ENCODE data around the gene CLEC17A. TPM values are rescaled to one million over a fixed set of nuclear protein-coding genes. Genes with fewer than 3 reads are reported as not detected.
"Not testable (repeated sequence)": the region's sequence is repeated elsewhere in the genome, so short reads cannot be mapped to it uniquely, and the experiment has no call there.

The CLEC17A gene
- total RNA-seq, 1 experiment from 2014 or later, result 0.04 TPM

- H3K9me3 ChIP-seq (replicated peaks); DNase-seq; H3K27me3 ChIP-seq; H3K4me1 ChIP-seq; H3K4me3 ChIP-seq; H3K27ac ChIP-seq; H3K36me3 ChIP-seq: not testable (repeated sequence)
Measured at GRCh38 chr19:14585187-14585586, 2.3 kb downstream of the CLEC17A start.

- H3K9me3 ChIP-seq (replicated peaks); H3K4me3 ChIP-seq; DNase-seq; H3K27me3 ChIP-seq; H3K4me1 ChIP-seq; H3K27ac ChIP-seq; H3K36me3 ChIP-seq: not testable (repeated sequence)
Measured at GRCh38 chr19:14589433-14589832, 6.5 kb downstream of the CLEC17A start.

- Histone ChIP-seq H3K27ac (no peak overlapping the region), H3K36me3 (no peaks in the 10 kb centered on the region), H3K4me3 (no peak overlapping the region), H3K27me3 (no peaks in the 10 kb centered on the region), H3K4me1 (no peaks in the 10 kb centered on the region), H3K9me3 (replicated peaks) (peaks cover 6% of the 10 kb centered on the region)
- no peak for DNase-seq
Measured at GRCh38 chr19:14595558-14595957, 12.7 kb downstream of the CLEC17A start.

GRCh38 chr19:14599548-14600147 lies 16.8 kb downstream of the CLEC17A start:
- no peak overlapping the region for H3K4me3 ChIP-seq

GRCh38 chr19:14603990-14604387 lies 21.1 kb downstream of the CLEC17A start:
- H3K36me3 ChIP-seq, result no peaks in the 10 kb centered on the region
- no peaks in the 10 kb centered on the region for H3K4me1 ChIP-seq

More at GRCh38 chr19:14599548-14600147, 16.8 kb downstream of the CLEC17A start:
- no peaks in the 10 kb centered on the region for H3K36me3 ChIP-seq
- H3K27me3 ChIP-seq, result no peaks in the 10 kb centered on the region
- H3K9me3 ChIP-seq (replicated peaks), result peaks cover 6% of the 10 kb centered on the region
- DNase-seq, result no peak
- H3K4me1 ChIP-seq, result no peaks in the 10 kb centered on the region
- no peak overlapping the region for H3K27ac ChIP-seq

GRCh38 chr19:14606627-14607026 lies 23.7 kb downstream of the CLEC17A start:
- DNase-seq, result no peak
- Histone ChIP-seq H3K27ac (no peak overlapping the region), H3K36me3 (no peaks in the 10 kb centered on the region), H3K9me3 (replicated peaks) (no peaks in the 10 kb centered on the region), H3K4me1 (no peaks in the 10 kb centered on the region), H3K4me3 (no peak overlapping the region), H3K27me3 (peaks cover 4% of the 10 kb centered on the region; the same call in 1 of the 2 replicates)

More at GRCh38 chr19:14603990-14604387, 21.1 kb downstream of the CLEC17A start:
- Histone ChIP-seq H3K4me3 (no peak overlapping the region), H3K9me3 (replicated peaks) (no peaks in the 10 kb centered on the region), H3K27ac (no peak overlapping the region), H3K27me3 (peaks cover 4% of the 10 kb centered on the region; the same call in 1 of the 2 replicates)
- DNase-seq, result no peak

GRCh38 chr19:14611051-14611450 lies 28.2 kb downstream of the CLEC17A start:
- no peaks in the 10 kb centered on the region for H3K36me3 ChIP-seq

GRCh38 chr19:14612242-14612641 lies 29.4 kb downstream of the CLEC17A start:
- not testable (repeated sequence) for H3K4me3 ChIP-seq; H3K9me3 ChIP-seq (replicated peaks); H3K27ac ChIP-seq; H3K27me3 ChIP-seq; H3K4me1 ChIP-seq; DNase-seq; H3K36me3 ChIP-seq

More at GRCh38 chr19:14611051-14611450, 28.2 kb downstream of the CLEC17A start:
- DNase-seq, result no peak
- no peak overlapping the region for H3K27ac ChIP-seq
- H3K4me1 ChIP-seq, result no peaks in the 10 kb centered on the region
- no peaks in the 10 kb centered on the region for H3K27me3 ChIP-seq
- H3K4me3 ChIP-seq, result no peak overlapping the region
- no peaks in the 10 kb centered on the region for H3K9me3 ChIP-seq (replicated peaks)

- H3K36me3 ChIP-seq, result no peaks in the 10 kb centered on the region
- no peak for DNase-seq
- H3K4me1 ChIP-seq, result no peaks in the 10 kb centered on the region
- no peak overlapping the region for H3K4me3 ChIP-seq
- no peaks in the 10 kb centered on the region for H3K27me3 ChIP-seq
- H3K27ac ChIP-seq, result no peak overlapping the region
- H3K9me3 ChIP-seq (replicated peaks), result no peaks in the 10 kb centered on the region
Measured at GRCh38 chr19:14612657-14613056, 29.8 kb downstream of the CLEC17A start.

GRCh38 chr19:14613399-14614098 lies 30.7 kb downstream of the CLEC17A start:
- H3K27me3 ChIP-seq; H3K9me3 ChIP-seq (replicated peaks); H3K36me3 ChIP-seq; H3K4me1 ChIP-seq; DNase-seq; H3K4me3 ChIP-seq; H3K27ac ChIP-seq: not testable (repeated sequence)

GRCh38 chr19:14614099-14614412 lies 31.2 kb downstream of the CLEC17A start:
- H3K4me1 ChIP-seq, result no peaks in the 10 kb centered on the region
- no peaks in the 10 kb centered on the region for H3K36me3 ChIP-seq
- H3K27me3 ChIP-seq, result no peaks in the 10 kb centered on the region
- peaks cover 1% of the 10 kb centered on the region; the same call in 1 of the 2 replicates for H3K9me3 ChIP-seq (replicated peaks)
- H3K4me3 ChIP-seq, result no peak overlapping the region
- no peak overlapping the region for H3K27ac ChIP-seq
- DNase-seq, result no peak

GRCh38 chr19:14615623-14616022 lies 32.7 kb downstream of the CLEC17A start:
- no peak overlapping the region for H3K4me3 ChIP-seq
- no peaks in the 10 kb centered on the region for H3K4me1 ChIP-seq
- H3K27ac ChIP-seq, result no peak overlapping the region
- H3K36me3 ChIP-seq, result no peaks in the 10 kb centered on the region
- DNase-seq, result no peak
- H3K9me3 ChIP-seq (replicated peaks), result peaks cover 12% of the 10 kb centered on the region
- H3K27me3 ChIP-seq, result no peaks in the 10 kb centered on the region

- H3K4me3 ChIP-seq, result no peak overlapping the region
- H3K9me3 ChIP-seq (replicated peaks), result peaks cover 12% of the 10 kb centered on the region
- H3K27ac ChIP-seq, result no peak overlapping the region
- no peaks in the 10 kb centered on the region for H3K4me1 ChIP-seq
- H3K27me3 ChIP-seq, result no peaks in the 10 kb centered on the region
- no peak for DNase-seq
- H3K36me3 ChIP-seq, result no peaks in the 10 kb centered on the region
Measured at GRCh38 chr19:14616407-14616806, 33.5 kb downstream of the CLEC17A start.

GRCh38 chr19:14619404-14619803 lies 36.5 kb downstream of the CLEC17A start:
- Histone ChIP-seq H3K4me1 (no peaks in the 10 kb centered on the region), H3K9me3 (replicated peaks) (peaks cover 12% of the 10 kb centered on the region), H3K36me3 (no peaks in the 10 kb centered on the region), H3K27me3 (no peaks in the 10 kb centered on the region), H3K27ac (no peak overlapping the region), H3K4me3 (no peak overlapping the region)
- DNase-seq, result no peak

- DNase-seq; H3K4me1 ChIP-seq; H3K27ac ChIP-seq; H3K9me3 ChIP-seq (replicated peaks); H3K4me3 ChIP-seq; H3K36me3 ChIP-seq; H3K27me3 ChIP-seq: not testable (repeated sequence)
Measured at GRCh38 chr19:14624491-14624890, 41.6 kb downstream of the CLEC17A start.

- Histone ChIP-seq H3K36me3 (no peaks in the 10 kb centered on the region), H3K27ac (no peak overlapping the region), H3K4me3 (no peak overlapping the region), H3K9me3 (replicated peaks) (no peaks in the 10 kb centered on the region), H3K4me1 (no peaks in the 10 kb centered on the region), H3K27me3 (no peaks in the 10 kb centered on the region)
- DNase-seq, result no peak
Measured at GRCh38 chr19:14629557-14629956, 46.7 kb downstream of the CLEC17A start.
